Right renal cortex interstitium (tissue), 3 donors: ENCODE data around the gene VPS8. TPM values are rescaled to one million over a fixed set of nuclear protein-coding genes. Genes with fewer than 3 reads are reported as not detected.
"Not testable (repeated sequence)": the region's sequence is repeated elsewhere in the genome, so short reads cannot be mapped to it uniquely, and the experiment has no call there.

Source experiments
- DNase-seq, 3 donors: peaks; one replicate each; pipeline ENCODE4 v3.0.0-alpha.2; 2013; ENCODE audit warnings: low read depth in 3 of 3, low spot score in 2 of 3
- polyA plus RNA-seq, 3 donors: library from polyadenylated mRNA; unstranded; fragments of 120-200 nt; gene quantifications; one replicate each; pipeline ENCODE4 v1.2.1, GENCODE V29; 2013; ENCODE audit not compliant: insufficient read length in 3 of 3

VPS8 gene
- polyA plus RNA-seq, 3 donors = 38.2 to 45.0 (median 38.5) TPM

DNA sequence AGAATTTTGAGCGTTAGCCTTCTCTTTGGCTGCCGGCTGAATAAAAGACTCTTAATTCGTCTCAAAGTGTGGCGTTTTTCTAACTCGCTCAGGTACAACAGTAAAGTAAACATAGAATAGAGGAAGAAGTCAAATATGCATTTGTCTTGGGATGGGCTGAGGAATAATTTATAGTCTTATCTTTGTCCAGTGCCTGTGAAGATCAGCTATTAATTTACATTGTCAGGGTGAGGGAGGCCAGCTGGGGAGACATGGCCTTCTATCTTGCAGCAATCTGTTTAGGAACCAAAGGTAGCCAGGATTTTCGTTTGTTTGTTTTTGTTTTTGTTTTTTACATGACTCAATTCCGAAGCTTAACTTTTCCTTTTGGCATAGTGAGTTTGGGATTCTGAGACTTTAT is 100.2 kb downstream of the VPS8 start:
- DNase-seq = no peak

DNA sequence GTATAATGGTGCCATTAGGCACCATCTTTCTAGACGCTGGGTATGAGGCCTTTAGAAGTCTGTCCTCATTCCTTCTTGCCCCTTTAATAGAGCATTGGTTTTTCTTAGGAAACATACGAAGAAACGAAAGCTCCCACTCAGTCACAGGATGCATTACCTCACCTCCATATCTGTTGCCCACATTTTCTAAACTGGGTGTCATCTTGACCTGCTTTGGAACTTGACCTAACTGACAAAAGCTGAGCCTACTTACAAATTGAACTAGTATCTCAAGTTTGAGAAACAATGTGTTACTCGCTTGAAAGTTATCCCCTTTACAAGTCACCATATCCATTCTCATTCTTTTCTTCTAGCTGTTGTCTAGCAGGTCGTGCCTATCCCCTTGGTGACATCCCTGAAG is 102.7 kb downstream of the VPS8 start:
- DNase-seq = no peak

DNA sequence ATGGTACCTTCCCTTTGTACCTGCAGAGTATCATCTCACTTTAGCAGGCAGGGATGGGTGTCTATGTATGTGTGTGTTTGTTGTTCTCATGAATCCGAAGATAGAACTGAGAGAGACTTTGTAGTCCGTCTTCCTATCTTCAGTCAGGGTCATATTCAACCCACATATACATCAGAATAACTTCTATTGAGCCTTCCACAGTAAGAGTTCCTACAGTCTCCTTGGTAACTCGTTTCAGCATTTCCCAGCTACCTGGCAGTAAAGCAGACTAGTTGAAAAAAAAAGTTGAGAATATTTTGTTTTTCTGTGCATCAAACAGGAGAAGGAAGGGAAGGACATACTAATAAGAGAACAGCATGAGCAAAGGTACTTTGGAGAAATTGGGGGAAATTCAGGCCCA is 106.8 kb downstream of the VPS8 start:
- DNase-seq = no peak

DNA sequence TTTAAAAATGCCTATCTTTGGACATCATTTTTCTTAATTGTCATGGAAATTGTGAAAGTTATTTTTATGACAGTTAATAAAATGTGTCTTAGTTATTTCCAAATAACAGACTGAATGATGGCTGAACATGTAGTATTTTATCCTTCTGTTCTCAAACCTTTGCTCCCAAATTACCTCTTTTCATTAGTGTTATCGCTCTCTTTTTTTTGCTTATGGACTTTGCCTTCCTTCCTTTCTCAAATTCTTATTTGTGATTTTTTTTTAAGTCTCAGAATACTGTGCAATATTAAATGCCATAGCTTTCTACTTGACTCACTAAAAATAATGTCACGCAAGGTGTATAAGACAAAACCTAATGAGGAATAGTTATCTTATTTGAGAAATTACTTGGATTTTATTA is 107.7 kb downstream of the VPS8 start:
- DNase-seq = no peak

DNA sequence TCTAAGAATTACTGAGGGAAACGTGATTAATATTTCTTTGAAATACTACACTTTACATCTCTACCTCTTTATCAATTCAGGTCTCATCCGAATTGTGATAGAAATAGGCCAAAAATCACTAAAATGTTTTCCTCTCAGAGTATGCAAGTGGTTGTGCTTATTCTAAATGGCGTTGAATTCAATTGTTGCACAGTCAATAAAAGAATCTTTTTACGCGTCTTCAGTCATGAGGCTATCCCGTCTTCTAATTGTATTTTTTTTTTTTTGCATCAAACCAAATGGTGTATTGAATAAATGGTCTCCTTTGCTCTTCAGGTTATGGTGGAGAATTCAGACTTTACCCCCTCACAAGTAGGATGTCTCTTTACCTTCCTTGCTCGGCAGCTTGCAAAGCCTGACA is 112.6 kb downstream of the VPS8 start:
- DNase-seq = no peak

DNA sequence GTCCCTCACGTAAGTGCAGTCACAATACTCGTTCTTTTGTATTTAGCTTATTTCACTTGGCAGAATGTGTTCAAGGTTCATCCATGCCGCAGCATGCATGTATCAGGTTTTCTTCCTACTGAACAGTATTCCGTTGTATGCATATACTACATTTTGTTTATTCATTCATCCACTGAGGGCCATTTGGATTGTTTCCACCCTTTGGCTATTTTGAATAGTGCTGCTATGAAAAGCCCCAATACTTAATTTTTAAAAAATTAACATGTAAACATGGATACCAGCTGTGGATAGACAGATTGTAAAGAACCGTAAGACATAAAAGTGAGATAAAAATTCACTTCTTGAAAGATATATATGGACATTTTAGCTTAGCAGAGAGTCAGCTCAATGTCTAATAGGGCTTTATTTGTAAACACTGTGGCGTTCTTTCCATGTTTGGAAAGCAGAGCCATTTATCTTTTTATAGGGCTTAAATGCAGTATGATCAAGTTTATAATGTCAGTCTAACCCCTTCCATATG is 115.9 kb downstream of the VPS8 start:
- DNase-seq = no peak

DNA sequence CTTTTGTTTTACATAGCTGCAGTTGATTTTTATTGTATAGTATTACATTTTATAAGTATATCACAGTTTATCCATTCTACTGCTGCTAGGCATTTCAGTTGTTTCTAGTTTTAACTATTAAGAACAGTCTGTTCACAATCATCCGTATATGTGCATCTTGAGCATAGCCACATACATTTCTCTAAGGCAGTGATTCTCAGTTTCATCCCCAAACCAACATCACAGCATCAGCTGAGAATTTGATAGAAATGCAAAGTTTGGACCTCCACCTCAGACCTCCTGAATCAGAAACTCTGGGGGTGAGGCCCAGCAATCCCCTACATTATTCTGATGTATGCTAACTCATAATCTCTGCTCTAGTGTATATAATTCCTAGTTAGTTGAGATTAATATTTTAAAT is 120.8 kb downstream of the VPS8 start:
- no peak for DNase-seq

DNA sequence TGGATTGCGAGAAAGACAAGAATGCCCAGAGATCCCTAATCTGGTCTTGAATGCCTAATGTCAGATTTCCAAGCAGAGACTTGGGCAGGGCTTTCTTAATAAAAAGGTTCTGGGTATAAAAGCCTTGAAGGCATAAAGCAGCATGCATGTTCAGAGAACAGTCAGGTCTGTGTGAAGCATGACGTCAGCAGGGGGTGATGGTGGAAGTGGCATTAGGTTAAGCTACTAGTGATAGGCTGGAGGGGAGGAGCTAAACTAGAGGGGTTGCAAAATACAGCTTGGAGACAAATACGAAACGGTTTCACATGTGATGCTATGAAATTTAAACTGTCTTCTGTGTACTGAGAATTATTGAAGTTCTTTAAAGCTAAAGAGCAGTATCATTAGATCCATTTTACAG is 125.6 kb downstream of the VPS8 start:
- DNase-seq = no peak

DNA sequence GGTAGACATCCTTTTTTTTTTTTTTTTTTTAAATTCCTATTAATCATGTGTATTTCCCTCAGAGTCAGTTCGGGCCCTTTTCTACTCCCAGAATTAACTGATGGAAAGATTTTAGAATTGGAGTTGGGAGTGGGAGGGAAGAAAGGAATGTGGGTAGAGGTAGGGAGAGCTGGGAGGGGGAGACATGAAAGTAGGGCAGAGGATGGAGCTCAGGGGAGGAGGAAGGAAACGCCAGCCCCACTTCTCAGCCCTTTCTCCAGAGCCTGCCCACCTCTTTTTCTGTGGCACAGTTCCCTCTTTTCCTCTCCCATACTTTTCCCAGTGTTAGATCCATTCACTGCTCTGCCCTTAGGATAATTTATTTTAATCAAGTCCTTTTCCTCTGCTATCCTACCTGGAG is 129.4 kb downstream of the VPS8 start:
- no peak for DNase-seq

DNA sequence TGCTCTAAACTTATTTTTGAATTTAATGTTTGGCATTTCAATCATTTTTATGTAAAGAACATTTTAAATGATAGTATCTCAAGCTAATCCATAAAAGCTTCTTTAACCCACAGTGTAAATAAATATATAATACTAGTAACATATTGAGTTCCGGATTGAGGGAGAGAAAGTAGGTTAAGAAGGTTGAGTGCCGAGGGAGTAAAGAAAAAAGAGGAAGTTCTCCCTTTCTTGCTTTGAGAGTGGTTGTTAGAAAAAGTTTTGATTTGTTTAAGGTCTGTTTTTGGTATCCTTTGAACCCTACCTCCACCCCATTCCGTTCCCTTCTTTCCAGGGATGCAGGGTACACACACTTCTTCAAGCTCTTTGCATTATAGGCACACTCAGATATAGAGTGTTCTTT is 130.8 kb downstream of the VPS8 start:
- DNase-seq = no peak

DNA sequence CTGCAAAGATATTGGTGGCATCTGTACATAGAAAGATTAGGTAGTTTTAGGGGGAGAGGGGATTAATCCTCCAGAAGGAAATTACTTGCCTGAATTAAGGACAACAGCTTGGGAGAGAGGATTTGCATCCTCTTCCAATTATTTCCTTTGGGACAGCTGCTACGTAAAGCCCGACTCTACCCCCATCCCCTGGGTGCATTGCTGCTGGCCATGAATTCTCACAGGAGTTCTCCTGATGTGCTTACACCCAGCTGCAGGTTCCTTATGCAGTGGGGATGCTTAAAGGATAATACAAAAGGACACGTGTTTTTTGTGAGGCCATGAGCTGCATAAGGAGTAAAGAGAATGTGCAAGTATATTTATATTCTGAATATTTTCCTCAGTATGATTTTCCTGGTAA is 132.3 kb downstream of the VPS8 start:
- no peak for DNase-seq

DNA sequence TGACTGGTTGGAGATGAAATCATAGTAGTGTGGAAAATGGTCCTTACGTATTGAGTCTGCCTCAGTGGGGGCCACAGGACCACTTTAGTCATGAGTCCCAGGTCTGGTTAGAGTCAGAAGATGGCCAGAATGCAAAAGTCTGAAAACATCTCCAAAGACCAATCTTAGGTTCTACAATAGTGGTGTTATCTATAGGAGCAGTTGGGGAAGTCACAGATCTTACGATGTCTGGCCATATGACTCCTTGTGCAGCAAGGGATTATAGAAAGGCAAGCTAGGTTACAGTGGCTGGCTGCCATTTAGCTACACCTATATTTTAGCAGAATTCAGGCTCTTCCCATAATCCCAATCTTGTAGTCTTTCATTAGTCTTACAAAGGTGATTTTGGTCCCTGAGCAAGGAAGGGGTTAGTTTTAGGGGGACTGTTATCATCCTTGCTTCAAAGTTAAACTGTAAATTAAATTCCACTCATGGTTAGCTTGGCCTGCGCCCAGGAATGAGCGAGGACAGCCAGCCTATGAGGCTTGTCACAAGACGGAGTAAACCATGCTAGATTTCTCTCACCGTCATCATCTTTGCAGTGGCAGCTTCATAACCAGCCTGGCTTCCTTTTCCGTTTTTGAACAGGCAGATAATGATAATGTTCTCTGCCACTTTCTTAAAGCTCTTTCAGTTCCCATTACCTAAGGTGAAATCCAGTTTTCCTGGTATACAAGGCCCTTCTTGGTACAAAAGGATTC is 134.1 kb downstream of the VPS8 start:
- no peak for DNase-seq

DNA sequence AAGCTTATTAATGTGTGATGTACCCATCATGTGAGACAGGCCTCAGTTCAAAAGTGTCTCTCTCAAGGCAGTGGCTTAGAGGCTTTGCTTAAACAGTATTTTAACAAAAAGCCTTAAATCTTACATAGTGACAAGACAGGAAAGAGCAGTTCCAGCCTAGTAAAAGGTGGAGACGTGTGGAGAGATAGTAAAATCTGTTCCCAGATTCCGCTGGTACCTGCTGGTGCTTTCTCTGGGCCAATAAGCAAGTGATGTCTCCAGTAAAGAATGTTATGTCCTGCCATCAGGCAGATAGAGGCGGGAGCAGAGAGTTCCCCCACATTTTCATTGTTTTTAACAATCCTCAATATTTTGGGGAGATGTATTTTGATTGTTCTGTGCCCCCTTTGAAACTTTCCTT is 135.0 kb downstream of the VPS8 start:
- no peak for DNase-seq

DNA sequence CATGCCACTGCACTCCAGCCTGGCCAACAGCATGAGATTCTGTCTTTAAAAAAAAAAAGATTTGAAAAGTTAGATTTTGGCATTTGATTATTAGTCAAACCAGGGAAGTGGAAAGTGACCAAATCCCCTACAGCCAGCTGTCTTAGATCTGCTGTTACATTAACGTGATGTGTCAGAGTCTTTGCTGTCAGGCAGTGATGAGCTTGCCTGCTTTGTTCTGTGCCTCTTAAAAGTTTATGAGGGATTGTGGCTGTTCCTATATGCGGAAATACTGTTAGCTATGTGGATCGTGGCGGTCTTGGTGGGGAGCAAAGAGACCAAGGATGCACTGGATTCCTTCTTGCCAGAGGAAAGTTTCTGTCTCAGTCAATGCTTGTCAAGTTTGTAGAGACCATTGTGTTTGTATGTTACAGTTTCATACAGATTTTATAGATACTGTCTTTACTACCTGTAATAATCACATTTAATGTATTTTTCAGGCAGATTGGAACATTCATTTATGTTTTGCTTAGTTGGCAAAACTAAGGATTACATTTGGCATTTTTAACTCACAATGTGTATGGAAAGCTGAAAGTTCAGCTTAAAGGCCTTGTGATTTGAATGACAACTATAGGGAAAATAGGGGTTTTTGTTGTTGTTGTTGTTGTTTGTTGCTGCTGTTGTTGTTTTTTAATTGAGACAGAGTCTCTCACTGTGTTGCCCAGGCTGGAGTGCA is 137.4 kb downstream of the VPS8 start:
- peak in 2 of 3 donors; percentile 10 to 27 for DNase-seq

DNA sequence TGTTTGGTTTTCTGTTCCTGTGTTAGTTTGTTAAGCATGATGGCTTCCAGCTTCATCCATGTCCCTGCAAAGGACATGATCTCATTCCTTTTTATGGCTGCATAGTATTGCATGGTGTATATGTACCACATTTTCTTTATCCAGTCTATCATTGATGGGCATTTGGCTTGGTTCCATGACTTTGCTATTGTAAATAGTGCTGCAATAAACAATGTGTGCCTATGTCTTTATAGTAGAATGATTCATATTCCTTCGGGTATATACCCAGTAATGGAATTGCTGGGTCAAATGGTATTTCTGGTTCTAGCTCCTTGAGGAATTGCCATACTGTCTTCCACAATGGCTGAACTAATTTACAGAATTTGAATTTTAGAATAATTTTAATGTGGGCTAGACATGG is 138.8 kb downstream of the VPS8 start:
- DNase-seq = not testable (repeated sequence)

DNA sequence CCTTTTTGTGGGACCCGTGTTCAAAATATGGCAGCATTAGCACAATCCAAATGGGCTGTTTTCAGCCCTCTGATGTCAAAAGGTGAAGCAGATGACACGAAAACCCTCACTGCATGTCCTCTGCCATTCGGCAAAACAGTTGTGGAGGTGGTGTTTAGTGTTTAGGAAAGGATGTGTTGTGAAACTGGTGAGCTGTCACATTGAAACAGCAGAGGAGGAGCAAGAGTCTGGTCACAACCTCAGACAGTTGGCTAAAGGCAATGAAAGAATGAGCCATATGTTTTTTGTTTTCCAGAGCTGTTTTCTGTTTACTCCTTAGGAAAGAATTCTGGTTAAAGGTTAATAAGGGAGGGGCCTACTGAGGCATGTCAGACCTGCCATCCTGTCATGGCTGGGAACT is 140.7 kb downstream of the VPS8 start:
- no peak for DNase-seq

DNA sequence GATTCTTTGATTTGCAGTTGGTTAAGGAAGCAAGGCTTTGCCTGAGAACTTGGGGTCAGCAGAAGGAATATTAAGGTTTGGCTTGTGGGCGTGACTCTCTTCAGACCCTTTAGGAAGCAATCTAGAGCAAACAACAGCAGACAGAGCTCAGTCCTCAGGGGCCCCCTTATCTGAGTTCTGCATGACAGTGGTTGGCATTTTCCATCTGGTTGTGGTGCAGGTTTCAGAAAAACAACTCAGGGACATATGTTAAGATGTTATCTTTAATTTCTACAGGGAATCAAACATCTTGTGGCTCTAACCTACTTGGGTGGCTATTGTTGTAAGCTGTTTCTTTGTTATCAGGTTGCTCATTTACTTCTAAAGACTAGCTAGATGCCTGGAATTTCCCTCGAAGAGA is 141.4 kb downstream of the VPS8 start:
- DNase-seq = no peak

DNA sequence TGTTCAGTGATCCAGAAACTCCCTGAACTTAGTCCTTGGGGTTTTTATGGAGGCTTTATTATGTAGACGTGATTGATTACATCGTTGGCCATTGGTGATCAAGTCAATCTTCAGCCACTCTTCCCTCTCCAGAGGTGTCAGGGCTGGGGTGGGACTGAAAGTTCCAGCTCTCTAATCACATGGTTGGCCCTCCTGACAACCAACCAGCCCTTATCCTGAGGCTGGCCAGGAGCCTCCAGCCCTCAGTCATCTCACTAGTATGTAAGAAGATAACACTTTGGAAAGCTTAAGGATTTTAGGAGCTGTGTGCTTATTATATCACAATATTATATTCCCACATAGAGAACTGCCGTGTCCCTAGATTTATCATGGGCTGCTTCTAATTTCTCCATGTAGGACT is 142.3 kb downstream of the VPS8 start:
- no peak for DNase-seq

DNA sequence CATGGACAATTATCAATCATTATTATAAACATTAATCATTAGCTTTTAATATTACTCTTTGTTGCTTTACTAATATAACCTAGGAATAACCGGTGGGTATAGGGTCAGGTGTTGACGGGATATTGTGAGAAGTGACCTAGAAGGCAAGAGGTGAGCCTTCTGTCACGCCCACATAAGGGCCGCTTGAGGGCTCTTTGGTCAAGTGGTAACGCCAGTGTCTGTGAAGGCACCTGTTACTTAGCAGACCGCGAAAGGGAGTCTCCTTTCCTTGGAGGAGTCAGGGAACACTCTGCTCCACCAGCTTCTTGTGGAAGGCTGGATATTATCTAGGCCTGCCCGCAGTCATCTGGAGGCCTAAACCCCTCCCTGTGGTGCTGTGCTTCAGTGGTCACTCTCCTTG is 142.9 kb downstream of the VPS8 start:
- DNase-seq = not testable (repeated sequence)

DNA sequence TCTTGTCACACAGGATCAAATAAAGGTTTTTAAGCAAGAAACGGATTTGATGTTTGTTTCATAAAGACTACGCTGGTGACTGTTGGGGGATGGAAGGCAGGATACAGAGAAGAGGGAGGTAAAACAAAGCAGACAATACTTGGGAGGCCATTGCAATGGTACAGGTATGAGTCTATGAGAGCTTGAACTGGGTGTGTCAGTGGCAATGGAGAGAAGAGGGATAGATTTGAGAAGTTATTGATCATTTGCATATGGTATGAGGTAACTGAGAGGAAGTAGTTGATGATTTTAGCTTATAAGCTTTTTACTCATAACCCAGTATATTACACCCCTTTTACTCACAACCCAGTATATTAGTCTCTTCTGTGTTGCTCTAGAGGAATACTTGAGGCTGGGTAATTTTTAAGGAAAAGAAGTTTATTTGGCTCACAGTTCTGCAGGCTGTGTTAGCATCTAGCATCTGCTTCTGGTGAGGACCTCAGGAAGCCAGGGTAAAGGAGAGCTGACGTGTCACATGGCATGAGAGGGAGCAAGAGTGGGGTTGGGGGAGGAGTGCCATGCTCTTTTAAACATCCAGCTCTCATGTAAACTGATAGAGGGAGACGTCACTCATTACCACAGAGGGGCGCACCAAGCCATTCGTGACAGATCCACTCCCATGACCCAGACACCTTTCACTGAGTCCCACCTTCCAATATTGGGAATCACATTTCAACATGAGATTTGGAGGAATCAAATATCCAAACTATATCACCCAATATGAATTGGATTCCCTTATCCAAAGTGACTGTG is 153.9 kb downstream of the VPS8 start:
- no peak for DNase-seq

DNA sequence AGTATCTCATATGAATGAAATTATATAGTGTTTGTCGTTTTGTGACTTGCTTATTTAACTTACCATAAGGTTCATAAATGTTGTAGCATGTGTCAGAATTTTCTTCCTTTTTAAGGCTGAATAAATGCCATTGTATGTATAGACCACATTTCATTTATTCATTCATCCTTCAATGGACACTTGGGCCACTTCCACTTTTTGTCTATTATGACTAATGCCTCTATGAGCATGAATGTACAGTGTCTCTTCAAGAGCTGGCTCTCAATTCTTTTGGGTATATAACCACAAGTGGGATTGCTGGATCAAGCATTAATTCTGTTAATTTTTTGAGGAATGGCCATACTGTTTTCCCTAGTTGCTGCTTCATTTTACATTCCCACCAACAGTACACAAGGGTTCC is 156.1 kb downstream of the VPS8 start:
- DNase-seq = no peak

DNA sequence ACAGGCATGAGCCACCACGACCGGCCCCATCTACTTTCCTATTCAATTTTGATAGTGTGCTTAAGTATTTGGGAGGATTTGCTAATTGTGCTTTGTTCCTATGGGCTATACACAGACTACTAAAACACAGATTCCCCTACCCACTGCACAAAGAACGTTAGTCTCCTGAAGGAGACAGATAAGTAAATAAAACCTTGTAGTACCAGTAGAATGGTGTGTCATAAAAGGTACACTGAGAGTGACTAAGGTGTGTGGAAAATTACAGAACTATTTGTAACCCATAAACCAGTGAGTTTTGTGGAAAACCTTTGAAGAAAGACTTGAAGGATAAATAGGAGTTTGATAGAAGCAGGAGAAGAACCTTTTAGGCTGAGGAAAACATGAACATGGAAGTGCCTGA is 158.2 kb downstream of the VPS8 start:
- no peak for DNase-seq
